Thoracic aorta (tissue), 2 donors: ENCODE measurements around the gene KCND3. TPM values are rescaled to one million over a fixed set of nuclear protein-coding genes. Genes with fewer than 3 reads are reported as not detected.

Source experiments
- ATAC-seq: fragments of 150-250 bp; one replicate; pipeline ENCODE4 v1.8.0; 2017; ENCODE audit warnings: low read depth; ENCODE audit not compliant: insufficient number of reproducible peaks, low FRiP score
- DNase-seq: peaks from one replicate; pipeline ENCODE4 v3.0.0-alpha.2; 2020; ENCODE audit warnings: low spot score
- H3K27ac ChIP-seq, 2 donors: fragments of 200-600 bp; sonication (generic); 1 replicate in 1 of 2; 2 replicates in 1 of 2; pipeline ENCODE4 v1.5.1; 2016; ENCODE audit warnings: mild to moderate bottlenecking in 2 of 2, moderate library complexity in 2 of 2
- H3K27me3 ChIP-seq: fragments of 200-600 bp; sonication (generic); replicated peaks from 2 replicates; pipeline ENCODE4 v1.6.0; 2016; ENCODE audit warnings: mild to moderate bottlenecking; ENCODE audit not compliant: insufficient read depth
- H3K36me3 ChIP-seq: fragments of 200-600 bp; sonication (generic); one replicate; pipeline ENCODE4 v1.5.1; 2016
- H3K4me1 ChIP-seq, 2 donors: fragments of 200-600 bp; sonication (generic); 1 replicate in 1 of 2; 2 replicates in 1 of 2; pipeline versions ENCODE4 v1.5.1 to v1.6.0; 2016; ENCODE audit warnings: low read depth in 2 of 2, mild to moderate bottlenecking in 1 of 2; ENCODE audit not compliant: control insufficient read depth in 1 of 2
- H3K4me3 ChIP-seq: fragments of 200-600 bp; sonication (generic); 2 replicates; pipeline ENCODE4 v1.5.1; 2016; ENCODE audit warnings: mild to moderate bottlenecking
- H3K9me3 ChIP-seq: fragments of 200-600 bp; sonication (generic); 2 replicates; pipeline ENCODE4 v1.5.1; 2016
- total RNA-seq, 2 donors: library from RNA; depleted of rRNA; stranded (reverse); fragments of >200 nt; gene quantifications; one replicate each; pipeline versions ENCODE4 v1.1.0 to v1.2.3, GENCODE V29; 2016
- TF ChIP-seq, protein P1 (sequence below): fragments of 200-600 bp; sonication (generic); IDR thresholded peaks from one replicate; pipeline ENCODE4 v1.5.1; 2019; ENCODE audit warnings: antibody characterized with exemption

KCND3 gene
- total RNA-seq, 2 donors from 2014 or later: 12.3 to 16.6 TPM

DNA sequence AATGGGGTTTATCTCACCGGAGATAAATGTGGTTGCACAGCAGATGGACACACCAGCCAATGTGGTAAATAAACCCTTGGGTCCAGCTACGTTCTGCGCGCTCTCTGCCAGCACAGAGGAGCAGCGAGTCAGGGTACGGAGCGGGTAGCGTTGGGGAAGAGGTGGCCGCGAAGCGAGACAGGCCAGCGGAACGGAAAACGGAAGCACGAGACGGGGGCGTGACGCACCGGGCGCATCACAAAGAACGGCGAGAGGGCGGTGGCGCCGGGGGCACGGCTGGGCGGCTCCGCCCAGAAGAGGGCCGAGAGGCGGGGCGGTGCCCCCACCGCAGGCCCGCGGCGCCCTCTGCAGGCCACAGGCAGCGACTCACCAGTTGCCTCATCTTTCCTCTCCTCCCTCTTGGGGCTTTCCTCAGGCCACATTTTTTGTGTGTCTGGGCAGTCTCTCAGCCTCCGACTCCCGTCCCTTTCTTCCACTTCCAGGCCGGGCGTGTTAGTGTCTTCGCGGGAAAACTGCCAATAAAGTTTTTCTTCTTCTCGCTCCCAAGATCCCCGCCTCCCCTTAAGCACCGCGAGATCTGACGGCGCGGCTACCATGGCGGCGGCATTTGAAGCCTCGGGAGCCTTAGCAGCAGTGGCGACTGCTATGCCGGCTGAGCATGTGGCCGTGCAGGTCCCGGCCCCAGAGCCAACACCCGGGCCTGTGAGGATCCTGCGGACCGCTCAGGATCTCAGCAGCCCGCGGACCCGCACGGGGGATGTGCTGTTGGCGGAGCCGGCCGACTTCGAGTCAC is 233.9 kb downstream of the KCND3 start, which contains the start of gene DDX20:
Gene DDX20 (plus strand): TSS at position 571 of the 793 bp plus-strand sequence. CDS start 24 bp downstream, at position 595.
- DNase-seq (peak; percentile 72), ATAC-seq (peak; percentile 95)
- peaks cover 8 to 25% of the 10 kb centered on the region in 2 donors for H3K4me1 ChIP-seq
- TF ChIP-seq, protein P1, sequence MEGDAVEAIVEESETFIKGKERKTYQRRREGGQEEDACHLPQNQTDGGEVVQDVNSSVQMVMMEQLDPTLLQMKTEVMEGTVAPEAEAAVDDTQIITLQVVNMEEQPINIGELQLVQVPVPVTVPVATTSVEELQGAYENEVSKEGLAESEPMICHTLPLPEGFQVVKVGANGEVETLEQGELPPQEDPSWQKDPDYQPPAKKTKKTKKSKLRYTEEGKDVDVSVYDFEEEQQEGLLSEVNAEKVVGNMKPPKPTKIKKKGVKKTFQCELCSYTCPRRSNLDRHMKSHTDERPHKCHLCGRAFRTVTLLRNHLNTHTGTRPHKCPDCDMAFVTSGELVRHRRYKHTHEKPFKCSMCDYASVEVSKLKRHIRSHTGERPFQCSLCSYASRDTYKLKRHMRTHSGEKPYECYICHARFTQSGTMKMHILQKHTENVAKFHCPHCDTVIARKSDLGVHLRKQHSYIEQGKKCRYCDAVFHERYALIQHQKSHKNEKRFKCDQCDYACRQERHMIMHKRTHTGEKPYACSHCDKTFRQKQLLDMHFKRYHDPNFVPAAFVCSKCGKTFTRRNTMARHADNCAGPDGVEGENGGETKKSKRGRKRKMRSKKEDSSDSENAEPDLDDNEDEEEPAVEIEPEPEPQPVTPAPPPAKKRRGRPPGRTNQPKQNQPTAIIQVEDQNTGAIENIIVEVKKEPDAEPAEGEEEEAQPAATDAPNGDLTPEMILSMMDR: peak; percentile 81
- H3K27ac ChIP-seq: peak within 1 kb of the TSS; percentile 92 to 93
- H3K4me3 ChIP-seq: peak within 1 kb of the TSS; percentile 95
- peaks cover under 1% of the 10 kb centered on the region for H3K36me3 ChIP-seq
- no peaks in the 10 kb centered on the region for H3K27me3 ChIP-seq
- no peaks in the 10 kb centered on the region for H3K9me3 ChIP-seq

DNA sequence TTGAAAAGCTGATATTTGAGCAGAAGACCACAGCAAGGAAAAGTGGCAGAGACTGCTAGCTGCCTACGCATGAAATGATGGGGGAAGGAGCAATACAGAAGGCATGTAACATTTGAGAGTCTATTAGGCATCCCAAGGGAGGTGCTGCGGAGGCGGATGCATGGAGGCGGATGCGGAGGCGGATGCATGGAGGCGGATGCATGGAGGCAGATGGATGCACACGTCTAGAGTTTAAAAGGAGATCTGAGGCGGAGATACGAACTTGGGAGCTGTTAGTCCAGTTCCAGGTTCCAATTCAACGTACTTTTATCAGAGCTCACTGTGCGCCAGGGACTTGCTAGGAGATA is 234.5 kb downstream of the KCND3 start:
- no peaks in the 10 kb centered on the region for H3K9me3 ChIP-seq
- H3K27me3 ChIP-seq: no peaks in the 10 kb centered on the region
- TF ChIP-seq, protein P1: no peak
- no peaks in the 10 kb centered on the region for H3K36me3 ChIP-seq
- peaks cover 8 to 25% of the 10 kb centered on the region in 2 donors for H3K4me1 ChIP-seq
- H3K27ac ChIP-seq: peak overlapping the region; percentile 92 to 93
- DNase-seq (no peak), ATAC-seq (no peak)
- H3K4me3 ChIP-seq: peak overlapping the region; percentile 95

DNA sequence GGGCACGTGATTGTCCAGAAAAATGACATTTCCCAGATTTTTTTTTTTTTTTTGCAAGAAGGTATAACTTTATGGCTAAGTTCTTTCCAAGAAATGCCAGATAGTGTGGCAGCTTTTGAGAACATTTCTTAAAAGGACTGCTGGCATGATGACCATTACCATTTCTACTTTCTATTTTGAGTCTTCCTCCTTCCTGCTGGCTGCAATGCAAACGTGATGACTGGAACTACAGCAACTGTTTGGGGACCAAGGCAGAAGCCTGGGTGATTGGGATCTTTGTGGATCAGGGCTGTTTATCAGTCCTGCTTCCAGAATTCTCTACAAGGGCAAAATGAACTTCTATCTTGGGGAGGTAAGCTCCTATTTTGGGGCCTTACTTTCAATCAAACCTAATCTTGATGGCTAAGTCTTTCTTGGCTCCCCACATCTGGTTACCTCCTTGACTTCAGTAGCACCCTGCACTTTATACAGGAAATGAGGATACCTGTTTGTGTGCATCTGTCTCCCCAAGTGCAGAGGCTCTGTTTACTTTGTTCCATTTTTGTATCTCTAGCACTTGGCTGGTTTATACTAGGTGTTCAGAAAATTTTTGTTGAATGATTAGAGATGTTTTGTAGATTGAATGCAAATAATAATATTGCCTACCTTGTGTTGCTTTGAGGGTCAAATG is 237.4 kb downstream of the KCND3 start:
- Histone ChIP-seq H3K9me3 (no peaks in the 10 kb centered on the region), H3K27ac (no peak overlapping the region), H3K4me1 (peaks cover 8 to 22% of the 10 kb centered on the region in 2 donors), H3K4me3 (no peak overlapping the region), H3K36me3 (no peaks in the 10 kb centered on the region), H3K27me3 (no peaks in the 10 kb centered on the region)
- DNase-seq (no peak), ATAC-seq (no peak)
- TF ChIP-seq, protein P1: no peak

DNA sequence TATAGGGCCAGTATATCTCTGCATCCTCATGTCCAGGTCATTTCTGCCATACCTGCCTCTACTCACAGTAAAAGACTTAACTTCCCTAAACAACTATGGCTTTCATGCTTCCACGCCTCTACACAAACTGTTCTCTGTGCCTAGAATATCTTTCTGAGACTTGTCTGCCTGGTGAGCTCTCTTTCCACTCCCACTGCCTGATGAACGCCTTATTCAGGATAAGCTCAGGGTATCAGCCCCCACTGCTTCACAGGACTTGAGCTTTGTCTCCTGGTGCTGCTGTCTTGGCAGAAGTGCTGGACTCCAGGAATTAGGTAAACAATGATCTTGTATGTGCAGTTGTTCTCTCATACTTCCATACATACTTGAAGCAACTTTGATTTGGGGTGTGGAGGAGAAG is 238.6 kb downstream of the KCND3 start:
- Histone ChIP-seq H3K27me3 (no peaks in the 10 kb centered on the region), H3K4me3 (no peak overlapping the region), H3K4me1 (peaks cover 4 to 14% of the 10 kb centered on the region in 2 donors), H3K27ac (no peak overlapping the region), H3K36me3 (no peaks in the 10 kb centered on the region), H3K9me3 (no peaks in the 10 kb centered on the region)
- TF ChIP-seq, protein P1: no peak
- ATAC-seq (no peak), DNase-seq (no peak)

DNA sequence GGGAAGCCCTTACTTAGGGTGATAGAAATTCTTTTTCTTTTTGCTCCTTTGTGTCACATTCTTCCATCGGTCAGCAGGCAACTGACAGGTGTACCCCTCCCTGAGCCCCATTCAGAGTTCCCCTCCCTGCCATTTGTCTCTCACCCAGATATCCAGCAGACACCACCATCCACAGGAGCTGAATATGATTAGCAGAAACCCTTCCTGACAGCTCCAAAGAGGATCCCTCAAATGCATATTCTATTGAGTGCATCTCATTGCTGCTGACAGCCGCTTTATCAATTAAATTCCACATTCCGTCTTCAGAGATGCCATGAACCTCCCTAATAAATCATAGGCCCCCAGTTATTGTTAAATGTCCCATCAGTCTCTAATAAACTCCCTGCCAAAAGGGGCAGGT is 239.8 kb downstream of the KCND3 start:
- no peak for ATAC-seq
- TF ChIP-seq, protein P1: no peak
- no peaks in the 10 kb centered on the region for H3K36me3 ChIP-seq
- DNase-seq: no peak
- H3K4me3 ChIP-seq: no peak overlapping the region
- H3K9me3 ChIP-seq: no peaks in the 10 kb centered on the region
- peaks cover 2 to 11% of the 10 kb centered on the region in 2 donors for H3K4me1 ChIP-seq
- no peaks in the 10 kb centered on the region for H3K27me3 ChIP-seq
- H3K27ac ChIP-seq: no peak overlapping the region
